DOHH2 (cell line): ENCODE data around the gene FARS2.

ENCODE experiments used
- H3F3A ChIP-seq: fragments of 200-600 bp; sonication (generic), shearing (Covaris generic); 2 replicates; pipeline ENCODE4 v1.6.0; 2016; ENCODE audit warnings: antibody characterized with exemption, mild to moderate bottlenecking; ENCODE audit not compliant: control insufficient read depth, insufficient read depth
- H3K27ac ChIP-seq: fragments of 200-600 bp; sonication (generic); 2 replicates; pipeline ENCODE4 v1.5.1; 2014; ENCODE audit warnings: low read depth, mild to moderate bottlenecking, low read length, moderate library complexity
- H3K27me3 ChIP-seq: fragments of 200-600 bp; sonication (generic); 2 replicates; pipeline ENCODE4 v1.6.1; 2014; ENCODE audit warnings: mild to moderate bottlenecking, low read length, mixed read lengths; ENCODE audit not compliant: control insufficient read depth
- H3K36me3 ChIP-seq: fragments of 200-600 bp; sonication (generic); 2 replicates; pipeline ENCODE4 v1.6.1; 2014; ENCODE audit warnings: mild to moderate bottlenecking, low read length, moderate library complexity, mixed read lengths; ENCODE audit not compliant: control insufficient read depth
- H3K4me1 ChIP-seq: fragments of 200-600 bp; sonication (generic); 2 replicates; pipeline ENCODE4 v1.6.1; 2014; ENCODE audit warnings: mild to moderate bottlenecking, low read length, mixed read lengths; ENCODE audit not compliant: control insufficient read depth
- H3K4me2 ChIP-seq: fragments of 200-600 bp; sonication (generic); 2 replicates; pipeline ENCODE4 v1.6.0; 2014; ENCODE audit warnings: mild to moderate bottlenecking, low read length, moderate library complexity
- H3K4me3 ChIP-seq: fragments of 200-600 bp; sonication (generic); 2 replicates; pipeline ENCODE4 v1.5.1; 2014; ENCODE audit warnings: mild to moderate bottlenecking, low read length, mixed read lengths
- H3K79me2 ChIP-seq: fragments of 200-600 bp; sonication (generic); 2 replicates; pipeline ENCODE4 v1.6.1; 2014; ENCODE audit warnings: mild to moderate bottlenecking, low read length, mixed read lengths; ENCODE audit not compliant: control insufficient read depth
- H3K9me2 ChIP-seq: fragments of 200-600 bp; sonication (generic); replicated peaks from 2 replicates; pipeline ENCODE4 v1.6.1; 2014; ENCODE audit warnings: mild to moderate bottlenecking, low read length, mixed read lengths; ENCODE audit not compliant: control insufficient read depth
- H3K9me3 ChIP-seq: fragments of 200-600 bp; sonication (generic); 2 replicates; pipeline ENCODE4 v1.6.1; 2014; ENCODE audit warnings: antibody characterized with exemption, low read length, mixed read lengths; ENCODE audit not compliant: control insufficient read depth, insufficient read depth
- H4K20me1 ChIP-seq: fragments of 200-600 bp; sonication (generic); 2 replicates; pipeline ENCODE4 v1.6.0; 2014; ENCODE audit warnings: low read depth, mild to moderate bottlenecking, antibody characterized with exemption, low read length, moderate library complexity; ENCODE audit not compliant: control insufficient read depth, insufficient read depth
- EZH2phosphoT487 ChIP-seq: fragments of 200-600 bp; sonication (generic); IDR thresholded peaks from 2 replicates; pipeline ENCODE4 v1.6.1; 2017; ENCODE audit warnings: borderline replicate concordance, mild to moderate bottlenecking, antibody characterized with exemption, low read length, moderate library complexity, mixed read lengths
- TF ChIP-seq, protein P1 (sequence below): fragments of 200-600 bp; sonication (generic); IDR thresholded peaks from one replicate; pipeline ENCODE4 v1.5.1; 2014; ENCODE audit warnings: antibody characterized with exemption, mild to moderate bottlenecking, low read depth, low read length; ENCODE audit not compliant: poor library complexity, severe bottlenecking

Gene FARS2

GRCh38 chr6:5271926-5272325 lies 10.6 kb downstream of the FARS2 start:
- no peak for TF ChIP-seq EZH2phosphoT487
- TF ChIP-seq, protein P1, sequence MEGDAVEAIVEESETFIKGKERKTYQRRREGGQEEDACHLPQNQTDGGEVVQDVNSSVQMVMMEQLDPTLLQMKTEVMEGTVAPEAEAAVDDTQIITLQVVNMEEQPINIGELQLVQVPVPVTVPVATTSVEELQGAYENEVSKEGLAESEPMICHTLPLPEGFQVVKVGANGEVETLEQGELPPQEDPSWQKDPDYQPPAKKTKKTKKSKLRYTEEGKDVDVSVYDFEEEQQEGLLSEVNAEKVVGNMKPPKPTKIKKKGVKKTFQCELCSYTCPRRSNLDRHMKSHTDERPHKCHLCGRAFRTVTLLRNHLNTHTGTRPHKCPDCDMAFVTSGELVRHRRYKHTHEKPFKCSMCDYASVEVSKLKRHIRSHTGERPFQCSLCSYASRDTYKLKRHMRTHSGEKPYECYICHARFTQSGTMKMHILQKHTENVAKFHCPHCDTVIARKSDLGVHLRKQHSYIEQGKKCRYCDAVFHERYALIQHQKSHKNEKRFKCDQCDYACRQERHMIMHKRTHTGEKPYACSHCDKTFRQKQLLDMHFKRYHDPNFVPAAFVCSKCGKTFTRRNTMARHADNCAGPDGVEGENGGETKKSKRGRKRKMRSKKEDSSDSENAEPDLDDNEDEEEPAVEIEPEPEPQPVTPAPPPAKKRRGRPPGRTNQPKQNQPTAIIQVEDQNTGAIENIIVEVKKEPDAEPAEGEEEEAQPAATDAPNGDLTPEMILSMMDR = no peak
- H3K36me3 ChIP-seq = no peaks in the 10 kb centered on the region; the same call in 1 of the 2 replicates
- no peaks in the 10 kb centered on the region; the same call in 1 of the 2 replicates for H3F3A ChIP-seq
- H3K4me3 ChIP-seq = no peak overlapping the region
- no peak overlapping the region for H3K4me2 ChIP-seq
- no peak overlapping the region for H3K27ac ChIP-seq
- peaks cover 18% of the 10 kb centered on the region for H3K4me1 ChIP-seq
- H3K27me3 ChIP-seq = no peaks in the 10 kb centered on the region
- H3K79me2 ChIP-seq = peaks cover 28% of the 10 kb centered on the region
- H3K9me2 ChIP-seq = no peaks in the 10 kb centered on the region
- H4K20me1 ChIP-seq = peaks cover 2% of the 10 kb centered on the region; the same call in 1 of the 2 replicates
- H3K9me3 ChIP-seq = no peaks in the 10 kb centered on the region

GRCh38 chr6:5274231-5274630 lies 12.9 kb downstream of the FARS2 start:
- Histone ChIP-seq H3K27me3 (no peaks in the 10 kb centered on the region), H3K4me1 (peaks cover 32% of the 10 kb centered on the region), H3K27ac (no peak overlapping the region), H3K9me3 (no peaks in the 10 kb centered on the region), H3K9me2 (no peaks in the 10 kb centered on the region), H3K79me2 (peaks cover 27% of the 10 kb centered on the region), H3K36me3 (no peaks in the 10 kb centered on the region; the same call in 1 of the 2 replicates), H3K4me3 (no peak overlapping the region), H4K20me1 (peaks cover 2% of the 10 kb centered on the region; the same call in 1 of the 2 replicates), H3F3A (no peaks in the 10 kb centered on the region; the same call in 1 of the 2 replicates), H3K4me2 (no peak overlapping the region)
- TF ChIP-seq, protein P1 = no peak
- no peak for TF ChIP-seq EZH2phosphoT487

GRCh38 chr6:5275497-5275896 lies 14.2 kb downstream of the FARS2 start:
- Histone ChIP-seq H3K4me1 (peaks cover 32% of the 10 kb centered on the region), H3K4me3 (no peak overlapping the region), H3K79me2 (peaks cover 24% of the 10 kb centered on the region), H3K27ac (no peak overlapping the region), H3K9me2 (no peaks in the 10 kb centered on the region), H3K27me3 (no peaks in the 10 kb centered on the region), H3K36me3 (no peaks in the 10 kb centered on the region; the same call in 1 of the 2 replicates), H3F3A (no peaks in the 10 kb centered on the region), H3K4me2 (no peak overlapping the region), H4K20me1 (peaks cover 2% of the 10 kb centered on the region; the same call in 1 of the 2 replicates), H3K9me3 (no peaks in the 10 kb centered on the region)
- TF ChIP-seq, protein P1 = no peak
